Measurements from ENCODE around the gene TEAD1. TPM values are rescaled to one million over a fixed set of nuclear protein-coding genes. Genes with fewer than 3 reads are reported as not detected.

The TEAD1 gene
- total and polyA plus RNA-seq, 9 of the 15 experiments (the other 6 are each of a cell fraction or from before 2014, with no cell fraction given): 1.7 to 17.7 (median 10.8) TPM

GRCh38 chr11:12655842-12656241 lies 18.4 kb upstream of the TEAD1 start (continued):
- TF ChIP-seq, protein P1, sequence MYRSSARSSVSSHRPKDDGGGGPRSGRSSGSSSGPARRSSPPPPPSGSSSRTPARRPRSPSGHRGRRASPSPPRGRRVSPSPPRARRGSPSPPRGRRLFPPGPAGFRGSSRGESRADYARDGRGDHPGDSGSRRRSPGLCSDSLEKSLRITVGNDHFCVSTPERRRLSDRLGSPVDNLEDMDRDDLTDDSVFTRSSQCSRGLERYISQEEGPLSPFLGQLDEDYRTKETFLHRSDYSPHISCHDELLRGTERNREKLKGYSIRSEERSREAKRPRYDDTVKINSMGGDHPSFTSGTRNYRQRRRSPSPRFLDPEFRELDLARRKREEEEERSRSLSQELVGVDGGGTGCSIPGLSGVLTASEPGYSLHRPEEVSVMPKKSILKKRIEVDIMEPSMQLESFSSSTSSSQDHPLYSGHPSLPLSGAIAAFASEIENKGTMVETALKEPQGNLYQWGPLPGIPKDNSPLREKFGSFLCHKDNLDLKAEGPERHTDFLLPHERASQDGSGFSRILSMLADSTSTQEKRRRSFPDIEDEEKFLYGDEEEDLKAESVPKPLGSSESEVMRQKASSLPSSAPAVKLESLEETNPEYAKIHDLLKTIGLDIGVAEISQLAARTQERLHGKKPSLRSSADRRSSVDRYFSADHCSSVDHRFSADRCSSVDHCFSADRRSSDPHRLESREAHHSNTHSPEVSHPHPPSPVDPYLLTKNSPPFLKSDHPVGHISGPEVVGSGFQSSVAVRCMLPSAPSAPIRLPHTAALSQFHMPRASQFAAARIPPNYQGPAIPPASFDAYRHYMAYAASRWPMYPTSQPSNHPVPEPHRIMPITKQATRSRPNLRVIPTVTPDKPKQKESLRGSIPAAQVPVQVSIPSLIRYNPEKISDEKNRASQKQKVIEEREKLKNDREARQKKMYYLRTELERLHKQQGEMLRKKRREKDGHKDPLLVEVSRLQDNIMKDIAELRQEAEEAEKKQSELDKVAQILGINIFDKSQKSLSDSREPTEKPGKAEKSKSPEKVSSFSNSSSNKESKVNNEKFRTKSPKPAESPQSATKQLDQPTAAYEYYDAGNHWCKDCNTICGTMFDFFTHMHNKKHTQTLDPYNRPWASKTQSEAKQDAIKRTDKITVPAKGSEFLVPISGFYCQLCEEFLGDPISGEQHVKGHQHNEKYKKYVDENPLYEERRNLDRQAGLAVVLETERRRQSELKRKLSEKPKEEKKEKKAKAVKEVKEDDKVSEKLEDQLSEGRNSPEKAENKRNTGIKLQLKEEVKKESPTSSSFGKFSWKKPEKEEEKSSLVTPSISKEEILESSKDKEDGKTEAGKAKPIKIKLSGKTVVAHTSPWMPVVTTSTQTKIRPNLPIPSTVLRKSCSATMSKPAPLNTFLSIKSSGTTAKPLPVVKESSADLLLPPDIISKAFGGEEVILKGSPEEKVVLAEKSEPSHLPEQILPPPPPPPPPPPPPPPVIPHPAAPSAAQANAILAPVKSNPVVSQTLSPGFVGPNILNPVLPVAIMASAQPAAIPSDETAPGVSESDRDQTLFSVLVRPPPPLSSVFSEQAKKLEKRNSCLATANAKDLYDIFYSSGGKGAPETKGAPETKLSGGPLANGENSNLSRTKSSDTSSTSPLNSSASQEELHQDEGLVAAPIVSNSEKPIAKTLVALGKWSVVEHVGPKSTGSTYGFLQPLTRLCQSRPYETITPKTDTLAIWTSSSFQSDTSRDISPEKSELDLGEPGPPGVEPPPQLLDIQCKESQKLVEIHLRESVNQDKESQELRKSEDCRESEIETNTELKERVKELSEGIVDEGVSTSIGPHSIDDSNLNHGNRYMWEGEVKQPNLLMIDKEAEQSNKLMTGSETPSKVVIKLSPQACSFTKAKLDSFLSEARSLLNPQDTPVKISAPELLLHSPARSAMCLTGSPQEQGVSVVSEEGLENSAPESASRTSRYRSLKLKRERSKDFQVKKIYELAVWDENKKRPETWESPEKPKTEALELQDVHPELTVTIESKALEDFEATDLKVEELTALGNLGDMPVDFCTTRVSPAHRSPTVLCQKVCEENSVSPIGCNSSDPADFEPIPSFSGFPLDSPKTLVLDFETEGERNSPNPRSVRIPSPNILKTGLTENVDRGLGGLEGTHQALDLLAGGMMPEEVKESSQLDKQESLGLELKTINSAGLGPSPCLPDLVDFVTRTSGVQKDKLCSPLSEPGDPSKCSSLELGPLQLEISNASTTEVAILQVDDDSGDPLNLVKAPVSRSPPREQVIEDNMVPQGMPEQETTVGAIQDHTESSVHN (IDR thresholded peaks at IDR 0.05; ENCODE audit: borderline replicate concordance in 1 of 2, low read depth in 1 of 2): no peak
- TF ChIP-seq SMARCB1 (IDR thresholded peaks at IDR 0.05; ENCODE audit: insufficient read length, low read depth) (no peak), ZNF551 (CRISPR knock-in tag; IDR thresholded peaks at IDR 0.05) (no peak), GTF2E2 (tag; IDR thresholded peaks at IDR 0.05) (no peak), TCFL5 (CRISPR knock-in tag; conservative IDR thresholded peaks at IDR 0.05) (no peak), SMARCE1 (IDR thresholded peaks at IDR 0.05) (no peak)
